ENCODE measurements around the gene RELN. TPM values are rescaled to one million over a fixed set of nuclear protein-coding genes. Genes with fewer than 3 reads are reported as not detected.

The RELN gene
- total and polyA plus RNA-seq, 10 of the 15 experiments (the other 5 are each of a cell fraction or from before 2014, with no cell fraction given): 0.11 to 0.21 TPM; not detected in 8

DNA sequence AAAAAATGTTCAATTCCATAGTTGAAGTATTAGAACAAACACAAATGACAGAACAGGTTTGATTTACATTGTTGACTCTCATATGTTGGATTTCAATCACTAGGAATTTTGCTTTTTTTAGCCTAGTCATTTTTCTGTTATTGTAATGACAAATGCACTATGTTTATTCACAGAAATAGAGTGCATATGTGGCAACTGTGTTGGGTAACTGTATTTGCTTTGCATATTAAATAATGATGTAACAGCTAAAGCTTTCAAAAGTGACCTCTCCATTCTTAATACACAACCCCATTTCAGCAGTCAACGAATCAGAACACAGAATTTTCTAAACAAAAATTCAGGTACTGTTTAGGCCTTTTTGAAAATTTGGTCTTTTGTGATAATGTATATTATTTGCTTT is 489.5 kb downstream of the RELN start:
- Histone ChIP-seq H4K20me1 (ENCODE audit: control insufficient read depth, insufficient read depth) (no peaks in the 10 kb centered on the region), H3K36me3 (ENCODE audit: control insufficient read depth in 2 of 2, insufficient read depth in 2 of 2, low read length in 1 of 2) (no peaks in the 10 kb centered on the region), H3K4me1 (ENCODE audit: control insufficient read depth, insufficient read depth, low read length) (no peaks in the 10 kb centered on the region), H3K9me3 (replicated peaks; ENCODE audit: control insufficient read depth, insufficient read depth, low read length) (no peaks in the 10 kb centered on the region), H3K27ac (ENCODE audit: control insufficient read depth, insufficient read depth) (no peak overlapping the region), H3K27me3 (replicated peaks in 1 of 2; ENCODE audit: control insufficient read depth in 2 of 2, insufficient read depth in 2 of 2, low read length in 1 of 2) (no peaks in the 10 kb centered on the region; a peak in 1 of 4 replicates), H2AFZ (ENCODE audit: control insufficient read depth, low read depth, low read length) (no peak overlapping the region), H3K79me2 (ENCODE audit: control insufficient read depth, insufficient read depth, low read length) (no peaks in the 10 kb centered on the region), H3K9ac (ENCODE audit: control insufficient read depth, insufficient read depth, low read length) (no peak overlapping the region), H3K4me2 (ENCODE audit: control insufficient read depth, insufficient read depth) (no peak overlapping the region), H3K4me3 (no peak overlapping the region)
- BruUV-seq (replicated peaks): no TSS peak
- ChIA-PET CTCF (no interaction called here), SMC1A (ENCODE audit: uncharacterized antibody, unreplicated experiment) (no interaction called here), RAD21 (ENCODE audit: unreplicated experiment) (no interaction called here), POLR2A (no interaction called here)
- FAIRE-seq (no peak), DNase-seq (ENCODE audit: low read depth, low spot score) (no peak), ATAC-seq (no peak)
- WGBS (ENCODE audit: insufficient coverage, insufficient replicate concordance, low lambda C conversion rate, missing lambda C conversion rate): 0% methylated on average over 1 of the region's 1 CpG
- in situ Hi-C loops (cut with MboI): no loop called here
- TF ChIP-seq CBX3 (IDR thresholded peaks at IDR 0.05; ENCODE audit: borderline replicate concordance, low read depth): no peak
- TF ChIP-seq ZSCAN29 (IDR thresholded peaks at IDR 0.05): no peak
- intact Hi-C loops (cut with micrococcal nuclease; ENCODE audit: unreplicated experiment): no loop called here

GRCh38 chr7:103487419-103487818 is 502.0 kb downstream of the RELN start:
- H3K9ac ChIP-seq (ENCODE audit: control insufficient read depth, insufficient read depth, low read length): no peak overlapping the region
- DNase-seq (ENCODE audit: low read depth, low spot score) (no peak), ATAC-seq (no peak), FAIRE-seq (no peak)
- ChIA-PET CTCF (no interaction called here), POLR2A (no interaction called here), RAD21 (ENCODE audit: unreplicated experiment) (no interaction called here), SMC1A (ENCODE audit: uncharacterized antibody, unreplicated experiment) (no interaction called here)
- intact Hi-C loops (cut with micrococcal nuclease; ENCODE audit: unreplicated experiment) (no loop called here), in situ Hi-C loops (cut with MboI) (no loop called here)
- H3K4me3 ChIP-seq: no peak overlapping the region
- no peaks in the 10 kb centered on the region for H3K79me2 ChIP-seq (ENCODE audit: control insufficient read depth, insufficient read depth, low read length)
- H3K27ac ChIP-seq (ENCODE audit: control insufficient read depth, insufficient read depth): no peak overlapping the region
- no peaks in the 10 kb centered on the region for H3K36me3 ChIP-seq (ENCODE audit: control insufficient read depth in 2 of 2, insufficient read depth in 2 of 2, low read length in 1 of 2)
- H3K27me3 ChIP-seq (replicated peaks in 1 of 2; ENCODE audit: control insufficient read depth in 2 of 2, insufficient read depth in 2 of 2, low read length in 1 of 2): no peaks in the 10 kb centered on the region; a peak in 1 of 4 replicates
- no TSS peak for BruUV-seq (replicated peaks)
- 57% methylated on average over 4 of the region's 4 CpGs for WGBS (ENCODE audit: insufficient coverage, insufficient replicate concordance, low lambda C conversion rate, missing lambda C conversion rate)
- H4K20me1 ChIP-seq (ENCODE audit: control insufficient read depth, insufficient read depth): no peaks in the 10 kb centered on the region
- no peaks in the 10 kb centered on the region for H3K4me1 ChIP-seq (ENCODE audit: control insufficient read depth, insufficient read depth, low read length)
- H3K9me3 ChIP-seq (replicated peaks; ENCODE audit: control insufficient read depth, insufficient read depth, low read length): no peaks in the 10 kb centered on the region
- H3K4me2 ChIP-seq (ENCODE audit: control insufficient read depth, insufficient read depth): no peak overlapping the region
- no peak overlapping the region for H2AFZ ChIP-seq (ENCODE audit: control insufficient read depth, low read depth, low read length)
- TF ChIP-seq SMAD1 (IDR thresholded peaks at IDR 0.05; ENCODE audit: low read depth, partially characterized antibody): no peak
- TF ChIP-seq MTA3 (IDR thresholded peaks at IDR 0.05; ENCODE audit: borderline replicate concordance, low read length): no peak
- TF ChIP-seq FOXM1 (IDR thresholded peaks at IDR 0.05; ENCODE audit: low read depth, low read length): no peak
- TF ChIP-seq TCF7 (IDR thresholded peaks at IDR 0.05; ENCODE audit: borderline replicate concordance): no peak
- no peak for TF ChIP-seq HSF1 (IDR thresholded peaks at IDR 0.05; ENCODE audit: low read depth, low read length)
- TF ChIP-seq ZNF24 (IDR thresholded peaks at IDR 0.05): no peak
- TF ChIP-seq, protein P1, sequence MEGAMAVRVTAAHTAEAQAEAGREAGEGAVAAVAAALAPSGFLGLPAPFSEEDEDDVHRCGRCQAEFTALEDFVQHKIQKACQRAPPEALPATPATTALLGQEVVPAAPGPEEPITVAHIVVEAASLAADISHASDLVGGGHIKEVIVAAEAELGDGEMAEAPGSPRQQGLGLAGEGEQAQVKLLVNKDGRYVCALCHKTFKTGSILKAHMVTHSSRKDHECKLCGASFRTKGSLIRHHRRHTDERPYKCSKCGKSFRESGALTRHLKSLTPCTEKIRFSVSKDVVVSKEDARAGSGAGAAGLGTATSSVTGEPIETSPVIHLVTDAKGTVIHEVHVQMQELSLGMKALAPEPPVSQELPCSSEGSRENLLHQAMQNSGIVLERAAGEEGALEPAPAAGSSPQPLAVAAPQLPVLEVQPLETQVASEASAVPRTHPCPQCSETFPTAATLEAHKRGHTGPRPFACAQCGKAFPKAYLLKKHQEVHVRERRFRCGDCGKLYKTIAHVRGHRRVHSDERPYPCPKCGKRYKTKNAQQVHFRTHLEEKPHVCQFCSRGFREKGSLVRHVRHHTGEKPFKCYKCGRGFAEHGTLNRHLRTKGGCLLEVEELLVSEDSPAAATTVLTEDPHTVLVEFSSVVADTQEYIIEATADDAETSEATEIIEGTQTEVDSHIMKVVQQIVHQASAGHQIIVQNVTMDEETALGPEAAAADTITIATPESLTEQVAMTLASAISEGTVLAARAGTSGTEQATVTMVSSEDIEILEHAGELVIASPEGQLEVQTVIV (IDR thresholded peaks at IDR 0.05; ENCODE audit: borderline replicate concordance, partially characterized antibody): no peak
- no peak for TF ChIP-seq CBFB (IDR thresholded peaks at IDR 0.05; ENCODE audit: low read depth)
- no peak for TF ChIP-seq MEF2A (IDR thresholded peaks at IDR 0.05; ENCODE audit: insufficient read depth, low read depth, low read length)
- TF ChIP-seq ZSCAN29 (IDR thresholded peaks at IDR 0.05): no peak
- TF ChIP-seq CTCF (IDR thresholded peaks at IDR 0.05 in 2 of 3, conservative IDR thresholded peaks at IDR 0.05 in 1 of 3; ENCODE audit: control insufficient read depth in 2 of 3, extremely low read depth in 1 of 3, insufficient read depth in 1 of 3, low read depth in 3 of 3, low read length in 3 of 3): no peak
- TF ChIP-seq NFXL1 (IDR thresholded peaks at IDR 0.05; ENCODE audit: borderline replicate concordance): no peak

All from GM12878 (cell line).